HCT116 (cell line): ENCODE results near the gene FGG. TPM values are rescaled to one million over a fixed set of nuclear protein-coding genes. Genes with fewer than 3 reads are reported as not detected.

Experiments
- ATAC-seq: fragments of 200-7000 bp; cut with Tn5 transposase; 2 replicates; pipeline ENCODE4 v1.9.1; 2020; ENCODE audit warnings: mild to moderate bottlenecking, moderate library complexity
- BruUV-seq: library from RNA; stranded (reverse); fragments of 400-500 nt; replicated peaks from 2 replicates; lab custom pipeline; 2021; lab: Mats Ljungman, UMichigan
- CTCF ChIA-PET: fragments of 300-600 bp; sonication (Branson Sonifier 250); formaldehyde crosslinking; loops from one replicate; lab custom pipeline; 2021; ENCODE audit warnings: antibody characterized with exemption; lab: Charles Lee
- POLR2A ChIA-PET: fragments of 300-600, 350-600 bp; sonication (Branson Sonifier 250); formaldehyde crosslinking; loops from one replicate; lab custom pipeline; 2021; ENCODE audit warnings: antibody characterized with exemption; lab: Charles Lee
- RAD21 ChIA-PET, 2 experiments: fragments of 300-600 bp; sonication (Branson Sonifier 250); formaldehyde crosslinking; loops; one replicate each; lab custom pipeline; 2023; ENCODE audit warnings: low total read pairs in 2 of 2; ENCODE audit not compliant: uncharacterized antibody in 2 of 2, unreplicated experiment in 2 of 2, low non-redundant PET in 1 of 2; lab: Charles Lee
- DNase-seq: peaks from one replicate; pipeline ENCODE4 v3.0.0-alpha.2; 2010; ENCODE audit warnings: low read depth, low spot score
- H2AFZ ChIP-seq: fragments of 200-600 bp; shearing (Covaris generic), sonication (generic); 2 replicates; pipeline ENCODE4 v1.6.1; 2017; ENCODE audit warnings: low read depth, mixed run types, mixed read lengths, antibody characterized with exemption, low read length; ENCODE audit not compliant: poor library complexity, severe bottlenecking
- H3K27ac ChIP-seq: 2 replicates; pipeline ENCODE4 v1.5.1; 2012; ENCODE audit warnings: low read depth, low read length
- H3K27me3 ChIP-seq: fragments of 200-600 bp; sonication (generic); 2 replicates; pipeline ENCODE4 v1.6.1; 2016; ENCODE audit warnings: mixed run types, low read length, mixed read lengths; ENCODE audit not compliant: insufficient read depth
- H3K36me3 ChIP-seq, 2 experiments: fragments of 200-500 bp in 1 of 2; fragments of 200-600 bp in 1 of 2; sonication (Bioruptor generic) in 1 of 2; sonication (generic) in 1 of 2; 2 replicates each; pipeline versions ENCODE4 v1.5.1 to v1.6.1; 2014 to 2016; ENCODE audit warnings: low read length in 2 of 2, inconsistent platforms in 1 of 2, mixed read lengths in 1 of 2, mixed run types in 1 of 2; ENCODE audit not compliant: insufficient read depth in 2 of 2, control insufficient read depth in 1 of 2
- H3K4me1 ChIP-seq, 2 experiments: fragments of 200-600 bp in 1 of 2; sonication (generic) in 1 of 2; 2 replicates each; pipeline versions ENCODE4 v1.5.1 to v1.6.1; 2012 to 2017; ENCODE audit warnings: low read length in 2 of 2, inconsistent platforms in 1 of 2, mild to moderate bottlenecking in 1 of 2, mixed read lengths in 1 of 2, mixed run types in 1 of 2, moderate library complexity in 1 of 2; ENCODE audit not compliant: insufficient read depth in 2 of 2, control insufficient read depth in 1 of 2
- H3K4me2 ChIP-seq: fragments of 200-600 bp; sonication (generic); 2 replicates; pipeline ENCODE4 v1.6.1; 2017; ENCODE audit warnings: mixed run types, low read length, mixed read lengths
- H3K4me3 ChIP-seq, 2 experiments: fragments of 200-600 bp in 1 of 2; sonication (generic) in 1 of 2; replicated peaks in 1 of 2; 2 replicates each; pipeline ENCODE4 v1.5.1; 2011 to 2016; ENCODE audit warnings: low read length in 2 of 2, control low read depth in 1 of 2, low read depth in 1 of 2, mild to moderate bottlenecking in 1 of 2, mixed read lengths in 1 of 2, mixed run types in 1 of 2
- H3K79me2 ChIP-seq: fragments of 200-600 bp; sonication (generic); 2 replicates; pipeline ENCODE4 v1.6.1; 2017; ENCODE audit warnings: mild to moderate bottlenecking, mixed run types, low read length, moderate library complexity, mixed read lengths; ENCODE audit not compliant: insufficient read depth
- H3K9ac ChIP-seq: fragments of 200-600 bp; sonication (generic); 2 replicates; pipeline ENCODE4 v1.6.1; 2016; ENCODE audit warnings: low read length, mixed read lengths
- H3K9me2 ChIP-seq: fragments of 200-600 bp; sonication (generic), shearing (Covaris generic); 2 replicates; pipeline ENCODE4 v1.6.1; 2017; ENCODE audit warnings: mixed run types, mild to moderate bottlenecking, moderate library complexity; ENCODE audit not compliant: insufficient read depth
- H3K9me3 ChIP-seq, 2 experiments: fragments of 200-500 bp in 1 of 2; fragments of 200-600 bp in 1 of 2; sonication (Bioruptor generic) in 1 of 2; sonication (generic) in 1 of 2; 2 replicates each; pipeline ENCODE4 v1.6.1; 2014 to 2017; ENCODE audit warnings: low read length in 2 of 2, mixed read lengths in 2 of 2, inconsistent platforms in 1 of 2, low read depth in 1 of 2, mild to moderate bottlenecking in 1 of 2, mixed run types in 1 of 2, moderate library complexity in 1 of 2; ENCODE audit not compliant: control insufficient read depth in 1 of 2, insufficient read depth in 1 of 2
- H4K20me1 ChIP-seq: fragments of 200-600 bp; sonication (generic), shearing (Covaris generic); 2 replicates; pipeline ENCODE4 v1.6.1; 2017; ENCODE audit warnings: mixed run types, mild to moderate bottlenecking, moderate library complexity; ENCODE audit not compliant: insufficient read depth
- CEBPB ChIP-seq: IDR thresholded peaks from 2 replicates; pipeline ENCODE4 v1.6.1; 2012; ENCODE audit warnings: low read depth
- EGR1 ChIP-seq: IDR thresholded peaks from 2 replicates; pipeline ENCODE4 v1.6.1; 2012; ENCODE audit warnings: low read depth
- ELF1 ChIP-seq: IDR thresholded peaks from 2 replicates; pipeline ENCODE4 v1.6.1; 2012; ENCODE audit warnings: low read depth, borderline replicate concordance
- EZH2phosphoT487 ChIP-seq: fragments of 200-600 bp; IDR thresholded peaks from 2 replicates; pipeline ENCODE4 v1.6.1; 2018; ENCODE audit warnings: antibody characterized with exemption, borderline replicate concordance
- FOSL1 ChIP-seq: IDR thresholded peaks from 2 replicates; pipeline ENCODE4 v1.6.1; 2012; ENCODE audit warnings: low read depth
- POLR2A ChIP-seq: IDR thresholded peaks from 2 replicates; pipeline ENCODE4 v1.7.0; 2011; ENCODE audit warnings: borderline replicate concordance; ENCODE audit not compliant: insufficient read depth, insufficient read length; ENCODE audit errors: extremely low read depth
- POLR2AphosphoS5 ChIP-seq: IDR thresholded peaks from 2 replicates; pipeline ENCODE4 v1.6.1; 2011; ENCODE audit warnings: mild to moderate bottlenecking, low read depth, low read length, moderate library complexity
- RAD21 ChIP-seq: IDR thresholded peaks from 2 replicates; pipeline ENCODE4 v1.6.1; 2012; ENCODE audit warnings: low read depth, mild to moderate bottlenecking
- SP1 ChIP-seq: IDR thresholded peaks from 2 replicates; pipeline ENCODE4 v1.6.1; 2012; ENCODE audit warnings: low read depth
- ZFX ChIP-seq: fragments of 450-650 bp; IDR thresholded peaks from 2 replicates; pipeline ENCODE4 v1.6.1; 2017
- intact Hi-C: fragments of 100-400 bp; cut with micrococcal nuclease; formaldehyde crosslinking; loops from 2 replicates; pipeline ENCODE4 v1.10.0; 2022
- total RNA-seq: library from RNA; stranded (reverse); gene quantifications from one replicate; pipeline ENCODE4 v1.2.1, GENCODE V29; 2021; ENCODE audit not compliant: unreplicated experiment
- TF ChIP-seq, protein P1 (sequence below): IDR thresholded peaks from 2 replicates; pipeline ENCODE4 v1.6.1; 2012
- TF ChIP-seq, protein P2 (sequence below): IDR thresholded peaks from 2 replicates; pipeline ENCODE4 v1.6.1; 2012; ENCODE audit warnings: low read depth

Gene FGG
- total RNA-seq, 1 experiment from 2014 or later, result 2.7 TPM

DNA sequence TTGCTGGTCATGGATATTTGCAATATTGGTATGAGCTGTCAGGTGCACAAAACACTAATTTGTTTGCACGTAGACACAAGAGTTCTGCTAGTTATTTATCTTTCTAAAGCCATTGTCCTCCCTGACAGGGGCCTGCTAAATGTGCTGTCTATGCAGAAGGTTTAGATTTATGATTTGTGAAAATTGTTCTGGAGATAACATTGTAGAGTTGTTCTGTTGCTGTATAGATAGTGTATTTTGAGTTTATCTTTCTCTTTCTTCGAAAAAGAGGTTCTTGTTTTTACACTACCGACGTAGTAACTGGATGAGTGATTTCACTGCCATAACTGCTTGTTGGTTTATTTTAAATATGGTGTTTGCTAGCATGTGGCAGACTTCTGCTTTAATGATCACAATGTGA, 28.5 kb upstream of the FGG start (continued):
- TF ChIP-seq ELF1 (no peak), FOSL1 (no peak), POLR2AphosphoS5 (no peak), RAD21 (no peak), SP1 (no peak), EGR1 (no peak), POLR2A (no peak), EZH2phosphoT487 (no peak), CEBPB (no peak)
- TF ChIP-seq, protein P1, sequence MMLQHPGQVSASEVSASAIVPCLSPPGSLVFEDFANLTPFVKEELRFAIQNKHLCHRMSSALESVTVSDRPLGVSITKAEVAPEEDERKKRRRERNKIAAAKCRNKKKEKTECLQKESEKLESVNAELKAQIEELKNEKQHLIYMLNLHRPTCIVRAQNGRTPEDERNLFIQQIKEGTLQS, result no peak

DNA sequence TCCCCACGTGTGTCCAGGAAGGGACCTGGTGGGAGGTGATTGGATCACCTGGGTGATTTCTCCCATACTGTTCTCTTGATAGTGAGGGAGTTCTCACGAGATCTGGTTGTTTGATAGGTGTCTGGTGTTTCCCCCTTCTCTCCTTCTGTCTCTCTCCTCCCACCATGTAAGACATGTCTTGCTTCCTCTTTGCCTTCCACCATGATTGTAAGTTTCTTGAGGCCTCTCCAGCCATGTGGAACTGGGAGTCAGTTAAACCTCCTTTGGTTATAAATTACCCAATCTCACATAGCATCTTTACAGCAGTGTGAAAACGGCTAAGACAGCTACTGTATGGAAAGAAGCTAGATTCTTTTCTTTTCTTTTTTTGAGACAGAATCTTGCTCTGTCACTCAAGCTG, 21.6 kb upstream of the FGG start:
- Histone ChIP-seq H3K4me3 (no peak overlapping the region), H3K27me3 (no peaks in the 10 kb centered on the region), H3K4me2 (no peak overlapping the region), H4K20me1 (no peaks in the 10 kb centered on the region), H3K27ac (no peak overlapping the region), H3K9me2 (no peaks in the 10 kb centered on the region), H2AFZ (no peak overlapping the region), H3K4me1 (peaks cover 0 to 12% of the 10 kb centered on the region in 2 experiments; a peak in 2 of 4 replicates), H3K79me2 (no peaks in the 10 kb centered on the region), H3K36me3 (no peaks in the 10 kb centered on the region), H3K9me3 (no peaks in the 10 kb centered on the region), H3K9ac (no peak overlapping the region)
- POLR2A ChIA-PET, result no interaction called here
- DNase-seq, result no peak
- BruUV-seq, result no TSS peak
- RAD21 ChIA-PET, result no interaction called here
- CTCF ChIA-PET, result interaction anchor here (1.5 to 2.0 kb wide), 3 partner anchors 8 to 75 kb away, joined by 3 to 8 read pairs (median 6); no protein-coding TSS in a partner anchor
- TF ChIP-seq ZFX, result no peak
- TF ChIP-seq, protein P2, sequence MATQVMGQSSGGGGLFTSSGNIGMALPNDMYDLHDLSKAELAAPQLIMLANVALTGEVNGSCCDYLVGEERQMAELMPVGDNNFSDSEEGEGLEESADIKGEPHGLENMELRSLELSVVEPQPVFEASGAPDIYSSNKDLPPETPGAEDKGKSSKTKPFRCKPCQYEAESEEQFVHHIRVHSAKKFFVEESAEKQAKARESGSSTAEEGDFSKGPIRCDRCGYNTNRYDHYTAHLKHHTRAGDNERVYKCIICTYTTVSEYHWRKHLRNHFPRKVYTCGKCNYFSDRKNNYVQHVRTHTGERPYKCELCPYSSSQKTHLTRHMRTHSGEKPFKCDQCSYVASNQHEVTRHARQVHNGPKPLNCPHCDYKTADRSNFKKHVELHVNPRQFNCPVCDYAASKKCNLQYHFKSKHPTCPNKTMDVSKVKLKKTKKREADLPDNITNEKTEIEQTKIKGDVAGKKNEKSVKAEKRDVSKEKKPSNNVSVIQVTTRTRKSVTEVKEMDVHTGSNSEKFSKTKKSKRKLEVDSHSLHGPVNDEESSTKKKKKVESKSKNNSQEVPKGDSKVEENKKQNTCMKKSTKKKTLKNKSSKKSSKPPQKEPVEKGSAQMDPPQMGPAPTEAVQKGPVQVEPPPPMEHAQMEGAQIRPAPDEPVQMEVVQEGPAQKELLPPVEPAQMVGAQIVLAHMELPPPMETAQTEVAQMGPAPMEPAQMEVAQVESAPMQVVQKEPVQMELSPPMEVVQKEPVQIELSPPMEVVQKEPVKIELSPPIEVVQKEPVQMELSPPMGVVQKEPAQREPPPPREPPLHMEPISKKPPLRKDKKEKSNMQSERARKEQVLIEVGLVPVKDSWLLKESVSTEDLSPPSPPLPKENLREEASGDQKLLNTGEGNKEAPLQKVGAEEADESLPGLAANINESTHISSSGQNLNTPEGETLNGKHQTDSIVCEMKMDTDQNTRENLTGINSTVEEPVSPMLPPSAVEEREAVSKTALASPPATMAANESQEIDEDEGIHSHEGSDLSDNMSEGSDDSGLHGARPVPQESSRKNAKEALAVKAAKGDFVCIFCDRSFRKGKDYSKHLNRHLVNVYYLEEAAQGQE, result no peak
- ATAC-seq, result no peak
- intact Hi-C loops, result no loop called here
